Transverse colon (tissue), 4 donors: ENCODE data around the gene NCKAP5. TPM values are rescaled to one million over a fixed set of nuclear protein-coding genes. Genes with fewer than 3 reads are reported as not detected.

Source experiments
- DNase-seq: peaks from one replicate; pipeline ENCODE4 v3.0.0-alpha.2; 2019
- H3K27ac ChIP-seq, 4 donors: fragments of 200-600 bp; sonication (generic); 2 replicates each; pipeline ENCODE4 v1.5.1; 2016 to 2018; ENCODE audit warnings: inconsistent platforms in 4 of 4
- H3K27me3 ChIP-seq: fragments of 200-600 bp; sonication (generic); 2 replicates; pipeline ENCODE4 v1.5.1; 2017; ENCODE audit warnings: inconsistent platforms
- H3K36me3 ChIP-seq, 4 donors: fragments of 200-600 bp; sonication (generic); 2 replicates each; pipeline ENCODE4 v1.5.1; 2017 to 2019; ENCODE audit warnings: inconsistent platforms in 4 of 4
- H3K4me1 ChIP-seq, 4 donors: fragments of 200-600 bp; sonication (generic); 2 replicates each; pipeline ENCODE4 v1.5.1; 2017 to 2020; ENCODE audit warnings: inconsistent platforms in 4 of 4
- H3K4me3 ChIP-seq, 4 donors: fragments of 200-600 bp; sonication (generic); 1 replicate in 1 of 4; 2 replicates in 3 of 4; pipeline versions ENCODE4 v1.5.1 to v1.6.1; 2017 to 2019; ENCODE audit warnings: inconsistent platforms in 4 of 4
- H3K9me3 ChIP-seq, 2 donors: fragments of 200-600 bp; sonication (generic); 2 replicates each; pipeline ENCODE4 v1.5.1; 2017 to 2019; ENCODE audit warnings: inconsistent platforms in 2 of 2
- EP300 ChIP-seq: sonication (generic); formaldehyde crosslinking; IDR thresholded peaks from one replicate; pipeline ENCODE4 v1.6.1; 2017; ENCODE audit warnings: antibody characterized with exemption, low read depth
- POLR2A ChIP-seq: fragments of 450-650 bp; IDR thresholded peaks from one replicate; pipeline ENCODE4 v1.6.1; 2016; ENCODE audit warnings: antibody characterized with exemption, mild to moderate bottlenecking, moderate library complexity
- POLR2AphosphoS5 ChIP-seq, 3 donors: sonication (generic); formaldehyde crosslinking; IDR thresholded peaks; one replicate each; pipeline ENCODE4 v1.6.1; 2016; ENCODE audit warnings: antibody characterized with exemption in 3 of 3
- whole genome bisulfite sequencing, 2 donors: methylation state at CpG; one replicate each; pipeline ENCODE4 v1.1.5; 2018; ENCODE audit warnings: low coverage in 1 of 2; 5-methylcytosine and 5-hydroxymethylcytosine counted together
- in situ Hi-C, 4 donors: fragments of 200-750 bp; cut with MboI; loops; one replicate each; pipeline versions ENCODE4 v1.15.0 to v1.15.1; 2017; ENCODE audit warnings: low sequenced_read_pairs in 3 of 4, low pct_ligation_motif_present in 1 of 4, low pct_unique_long_range_greater_than_20kb in 1 of 4
- intact Hi-C: fragments of 100-400 bp; cut with DNase I; formaldehyde crosslinking; loops from one replicate; pipeline ENCODE4 v1.15.1; 2023; ENCODE audit warnings: low total_unique reads
- total RNA-seq, 4 donors: library from RNA; depleted of rRNA; stranded (reverse); fragments of >200 nt; gene quantifications; one replicate each; pipeline ENCODE4 v1.1.0, GENCODE V29; 2016
- TF ChIP-seq, protein P1 (sequence below), 5 experiments: fragments of 200-600 bp in 3 of 5; fragments of 450-650 bp in 2 of 5; sonication (generic) in 3 of 5; IDR thresholded peaks; 1 replicate in 2 of 5; 2 replicates in 3 of 5; pipeline ENCODE4 v1.5.1; 2016 to 2017; ENCODE audit warnings: antibody characterized with exemption in 5 of 5, inconsistent platforms in 3 of 5, mild to moderate bottlenecking in 2 of 5, moderate library complexity in 1 of 5

NCKAP5 gene
- total RNA-seq, 4 donors from 2014 or later: 1.1 to 10.9 (median 5.0) TPM

DNA sequence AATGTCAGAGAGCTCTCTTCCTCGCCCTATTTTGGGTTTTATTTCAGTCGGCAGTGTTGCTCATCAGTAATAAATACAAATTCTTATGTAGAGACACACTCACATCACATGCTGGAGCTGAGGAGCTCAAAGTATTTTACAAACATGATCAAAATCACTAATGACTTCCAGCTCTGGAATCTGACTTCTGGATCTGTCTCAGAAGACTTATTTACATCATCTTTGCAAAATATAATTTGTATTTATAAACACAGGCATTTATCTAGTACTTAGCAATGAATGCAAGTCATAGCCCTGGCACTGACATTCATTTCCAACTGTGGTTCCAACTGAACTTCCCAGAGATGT, 327.1 kb downstream of the NCKAP5 start:
- no peaks in the 10 kb centered on the region for H3K9me3 ChIP-seq
- peaks cover 0 to 4% (median 0%) of the 10 kb centered on the region in 4 donors for H3K4me1 ChIP-seq
- no peak overlapping the region for H3K4me3 ChIP-seq
- intact Hi-C loops: no loop called here
- no peak for DNase-seq
- TF ChIP-seq EP300 (no peak), POLR2AphosphoS5 (IDR thresholded peaks at IDR 0.05) (peak in 1 of 3 donors; percentile 21), POLR2A (no peak)
- TF ChIP-seq, protein P1, sequence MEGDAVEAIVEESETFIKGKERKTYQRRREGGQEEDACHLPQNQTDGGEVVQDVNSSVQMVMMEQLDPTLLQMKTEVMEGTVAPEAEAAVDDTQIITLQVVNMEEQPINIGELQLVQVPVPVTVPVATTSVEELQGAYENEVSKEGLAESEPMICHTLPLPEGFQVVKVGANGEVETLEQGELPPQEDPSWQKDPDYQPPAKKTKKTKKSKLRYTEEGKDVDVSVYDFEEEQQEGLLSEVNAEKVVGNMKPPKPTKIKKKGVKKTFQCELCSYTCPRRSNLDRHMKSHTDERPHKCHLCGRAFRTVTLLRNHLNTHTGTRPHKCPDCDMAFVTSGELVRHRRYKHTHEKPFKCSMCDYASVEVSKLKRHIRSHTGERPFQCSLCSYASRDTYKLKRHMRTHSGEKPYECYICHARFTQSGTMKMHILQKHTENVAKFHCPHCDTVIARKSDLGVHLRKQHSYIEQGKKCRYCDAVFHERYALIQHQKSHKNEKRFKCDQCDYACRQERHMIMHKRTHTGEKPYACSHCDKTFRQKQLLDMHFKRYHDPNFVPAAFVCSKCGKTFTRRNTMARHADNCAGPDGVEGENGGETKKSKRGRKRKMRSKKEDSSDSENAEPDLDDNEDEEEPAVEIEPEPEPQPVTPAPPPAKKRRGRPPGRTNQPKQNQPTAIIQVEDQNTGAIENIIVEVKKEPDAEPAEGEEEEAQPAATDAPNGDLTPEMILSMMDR (IDR thresholded peaks at IDR 0.05): no peak
- in situ Hi-C loops: no loop called here
- WGBS, 2 donors: 52 to 71% methylated on average over 2 of the region's 2 CpGs
- H3K36me3 ChIP-seq: no peaks in the 10 kb centered on the region
- H3K27ac ChIP-seq: peak overlapping the region in 1 of 4 donors; percentile 27
- no peaks in the 10 kb centered on the region for H3K27me3 ChIP-seq

DNA sequence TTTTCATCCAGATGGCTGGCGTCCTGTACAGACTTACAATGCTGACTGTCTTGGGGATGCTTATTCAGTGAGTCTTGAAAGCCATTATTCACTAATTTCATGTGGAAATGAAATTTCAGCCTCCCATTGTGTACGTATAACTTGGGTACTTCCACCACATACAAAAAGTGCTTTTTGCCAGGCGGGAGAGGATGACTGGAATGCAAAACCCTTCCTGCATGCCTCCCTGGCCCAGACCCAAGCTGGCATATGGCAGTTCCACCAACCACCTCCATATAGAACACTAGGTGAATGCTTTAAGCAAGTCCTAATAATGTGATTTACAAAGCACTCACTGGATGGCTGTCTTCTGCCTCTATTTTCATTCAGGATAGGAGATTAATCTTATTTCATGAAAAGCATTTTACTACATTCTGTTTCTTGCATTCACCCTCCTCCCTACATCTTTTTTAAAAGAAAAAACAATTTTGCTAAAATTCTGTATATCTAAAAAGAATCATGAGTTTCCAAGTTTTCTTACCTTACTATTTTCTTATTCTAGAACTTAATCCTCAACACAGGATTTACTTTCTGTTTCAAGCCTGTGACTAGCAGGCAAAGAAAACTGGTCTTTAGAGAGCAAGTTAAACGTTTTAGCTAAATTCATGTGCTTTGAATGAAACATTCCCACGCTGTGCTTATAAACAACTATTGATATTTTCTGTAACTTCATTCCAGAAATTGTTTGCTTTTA, 327.6 kb downstream of the NCKAP5 start:
- TF ChIP-seq POLR2AphosphoS5 (IDR thresholded peaks at IDR 0.05) (no peak), POLR2A (no peak), EP300 (no peak)
- TF ChIP-seq, protein P1 (IDR thresholded peaks at IDR 0.05): no peak
- intact Hi-C loops (no loop called here), in situ Hi-C loops (no loop called here)
- DNase-seq: no peak
- no peaks in the 10 kb centered on the region for H3K36me3 ChIP-seq
- H3K27me3 ChIP-seq: no peaks in the 10 kb centered on the region
- no peaks in the 10 kb centered on the region for H3K9me3 ChIP-seq
- peak overlapping the region in 1 of 4 donors; percentile 26 for H3K27ac ChIP-seq
- 60 to 68% methylated on average over 5 of the region's 5 CpGs for WGBS, 2 donors
- H3K4me1 ChIP-seq: peaks cover 0 to 4% (median 0%) of the 10 kb centered on the region in 4 donors
- H3K4me3 ChIP-seq: no peak overlapping the region

DNA sequence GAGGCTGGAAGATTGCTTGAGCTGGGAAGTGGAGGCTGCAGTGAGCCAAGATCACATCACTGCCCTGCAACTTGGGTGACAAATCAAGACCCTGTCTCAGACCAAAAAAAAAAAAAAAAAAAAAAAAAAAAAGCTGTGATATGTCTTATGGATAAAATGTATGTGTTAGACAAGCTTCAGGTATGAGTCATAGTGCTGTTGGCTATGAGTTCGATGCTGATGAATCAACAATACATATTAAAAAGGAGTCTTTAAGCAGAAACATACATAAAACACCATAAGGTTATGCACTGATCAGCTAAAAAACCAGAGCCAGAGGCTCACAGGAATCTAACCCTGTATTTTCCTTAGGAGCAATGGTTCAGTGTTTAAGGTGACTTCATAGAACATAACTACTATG, 332.3 kb downstream of the NCKAP5 start:
- H3K9me3 ChIP-seq: no peaks in the 10 kb centered on the region
- DNase-seq: no peak
- no peak overlapping the region for H3K27ac ChIP-seq
- intact Hi-C loops (no loop called here), in situ Hi-C loops (no loop called here)
- H3K4me3 ChIP-seq: no peak overlapping the region
- WGBS, 2 donors: 90% methylated on average over 1 of the region's 1 CpG
- H3K4me1 ChIP-seq: no peaks in the 10 kb centered on the region
- no peaks in the 10 kb centered on the region for H3K36me3 ChIP-seq
- TF ChIP-seq POLR2AphosphoS5 (IDR thresholded peaks at IDR 0.05): no peak
- TF ChIP-seq, protein P1 (IDR thresholded peaks at IDR 0.05): no peak
- no peak for TF ChIP-seq POLR2A
- TF ChIP-seq EP300: no peak
- H3K27me3 ChIP-seq: no peaks in the 10 kb centered on the region

DNA sequence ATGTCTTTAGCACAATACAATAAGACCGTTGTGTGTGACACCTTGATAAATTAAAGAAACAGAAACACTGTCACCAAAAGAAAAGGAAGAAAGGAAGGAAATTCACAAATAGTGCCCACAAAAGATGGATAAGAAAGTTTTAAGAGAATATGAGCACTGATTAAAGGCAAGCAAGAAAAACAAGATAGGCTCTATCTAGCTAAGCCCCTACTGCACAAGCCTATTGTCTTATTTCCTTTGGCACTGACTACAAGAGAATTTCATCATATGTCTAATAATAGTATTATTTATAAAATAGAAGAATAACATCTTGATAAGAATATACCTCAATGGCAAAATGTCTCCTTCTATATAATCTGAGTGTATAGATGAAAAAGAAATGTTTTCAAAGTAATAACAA, 335.7 kb downstream of the NCKAP5 start:
- no peaks in the 10 kb centered on the region for H3K27me3 ChIP-seq
- H3K27ac ChIP-seq: no peak overlapping the region
- in situ Hi-C loops (no loop called here), intact Hi-C loops (no loop called here)
- no peaks in the 10 kb centered on the region for H3K9me3 ChIP-seq
- no peak for DNase-seq
- TF ChIP-seq EP300 (no peak), POLR2AphosphoS5 (IDR thresholded peaks at IDR 0.05) (no peak), POLR2A (no peak)
- TF ChIP-seq, protein P1 (IDR thresholded peaks at IDR 0.05): no peak
- H3K4me1 ChIP-seq: no peaks in the 10 kb centered on the region
- 53 to 80% methylated on average over 1 of the region's 1 CpG for WGBS, 2 donors
- H3K4me3 ChIP-seq: no peak overlapping the region
- H3K36me3 ChIP-seq: no peaks in the 10 kb centered on the region
